Left kidney (tissue), 2 donors: ENCODE measurements around the gene SHB. TPM values are rescaled to one million over a fixed set of nuclear protein-coding genes. Genes with fewer than 3 reads are reported as not detected.

Experiments used
- DNase-seq: peaks from one replicate; pipeline ENCODE4 v3.0.0-alpha.2; 2013
- polyA plus RNA-seq: library from polyadenylated mRNA; unstranded; fragments of 120-200 nt; gene quantifications from one replicate; pipeline ENCODE4 v1.2.1, GENCODE V29; 2013; ENCODE audit not compliant: insufficient read length

The SHB gene
- polyA plus RNA-seq, 1 donor, result 14.1 TPM

- DNase-seq, result no peak
These were observed 115.7 kb downstream of the SHB start for GRCh38 chr9:37953206-37953774.

GRCh38 chr9:37952731-37953130 is 116.3 kb downstream of the SHB start:
- DNase-seq, result no peak

GRCh38 chr9:37951671-37952449 is 117.2 kb downstream of the SHB start:
- DNase-seq, result no peak

- DNase-seq, result no peak
These were observed 118.5 kb downstream of the SHB start for GRCh38 chr9:37950561-37950960.

GRCh38 chr9:37949576-37949975 is 119.5 kb downstream of the SHB start:
- DNase-seq, result no peak

- DNase-seq, result no peak
These were observed 120.5 kb downstream of the SHB start for GRCh38 chr9:37948417-37948980.

GRCh38 chr9:37947977-37948376 is 121.0 kb downstream of the SHB start:
- DNase-seq, result no peak

- DNase-seq, result no peak
These were observed 121.6 kb downstream of the SHB start for GRCh38 chr9:37947471-37947870.

- DNase-seq, result no peak
These were observed 122.1 kb downstream of the SHB start for GRCh38 chr9:37946971-37947370.

GRCh38 chr9:37946041-37946440 is 123.0 kb downstream of the SHB start:
- DNase-seq, result no peak

GRCh38 chr9:37944671-37945481 is 124.2 kb downstream of the SHB start:
- DNase-seq, result no peak

GRCh38 chr9:37944266-37944650 is 124.8 kb downstream of the SHB start:
- no peak for DNase-seq

GRCh38 chr9:37943345-37944265 is 125.4 kb downstream of the SHB start:
- peak; percentile 34 for DNase-seq

- no peak for DNase-seq
These were observed 126.2 kb downstream of the SHB start for GRCh38 chr9:37942621-37943344.

- DNase-seq, result no peak
These were observed 127.8 kb downstream of the SHB start for GRCh38 chr9:37941253-37941652.

GRCh38 chr9:37939575-37940095 is 129.4 kb downstream of the SHB start:
- DNase-seq, result no peak

- peak; percentile 64 for DNase-seq
These were observed 130.7 kb downstream of the SHB start for GRCh38 chr9:37938121-37938891.

GRCh38 chr9:37937366-37937765 is 131.7 kb downstream of the SHB start:
- DNase-seq, result no peak

GRCh38 chr9:37936965-37937364 is 132.1 kb downstream of the SHB start:
- DNase-seq, result no peak

- DNase-seq, result no peak
These were observed 132.7 kb downstream of the SHB start for GRCh38 chr9:37936376-37936775.
